ENCODE results near the gene KRCC1. TPM values are rescaled to one million over a fixed set of nuclear protein-coding genes. Genes with fewer than 3 reads are reported as not detected.

Gene KRCC1
- total and polyA plus RNA-seq, 10 donors, result 20.4 to 42.3 (median 27.8) TPM

DNA sequence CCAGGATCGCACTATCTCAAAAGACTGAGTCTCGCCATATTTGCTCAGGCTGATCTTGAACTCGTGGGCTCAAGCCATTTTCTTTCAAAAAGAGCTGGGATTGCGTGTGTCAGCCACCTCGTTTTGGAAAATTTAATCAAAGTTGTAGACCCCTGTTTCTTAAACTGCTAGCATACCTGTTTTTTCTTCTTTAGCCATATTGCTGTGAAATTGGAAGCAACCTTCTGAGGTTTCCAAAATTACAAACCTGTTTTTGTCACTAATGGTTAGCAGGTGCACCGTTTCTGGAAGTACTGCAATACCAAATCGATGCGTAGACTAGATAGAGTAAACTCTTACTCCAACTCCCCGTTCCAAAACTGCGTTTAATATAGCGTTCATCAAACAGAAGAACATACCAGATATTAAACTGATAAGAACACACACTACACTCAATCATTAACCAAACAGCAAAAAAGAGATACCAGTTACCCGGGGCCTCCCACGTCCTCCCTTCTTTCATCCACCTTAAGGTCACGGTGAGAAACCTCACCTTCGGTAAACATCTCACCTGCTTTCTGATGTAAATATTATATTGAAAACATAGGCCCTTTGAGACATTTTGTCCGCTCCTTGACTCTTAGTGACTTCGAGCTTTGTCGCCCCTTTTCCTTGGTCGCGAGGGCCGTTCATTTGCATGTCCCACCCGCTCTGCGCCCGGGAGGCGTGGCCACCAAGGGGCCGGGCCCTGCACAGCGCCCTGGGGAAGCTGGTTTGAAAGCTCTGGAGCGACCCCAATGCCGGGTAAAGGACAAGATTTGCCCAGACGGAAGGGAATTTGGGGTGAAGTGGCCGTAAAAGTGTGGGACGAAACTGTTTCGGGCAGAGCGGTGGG is 39.3 kb downstream of the KRCC1 start, which contains the start of gene RNU2-63P:
RNU2-63P (minus strand) TSS at position 462 of the 874 bp plus-strand sequence.
- DNase-seq, result peak; percentile 93
- Histone ChIP-seq H3K27me3 (replicated peaks in 1 of 7) (no peaks in the 10 kb centered on the region), H3K4me1 (peaks cover 0 to 19% (median 7%) of the 10 kb centered on the region in 6 donors), H3K36me3 (no peaks in the 10 kb centered on the region), H3K4me3 (peak within 1 kb of the TSS; percentile 55 to 81 (median 58)), H3K27ac (peak within 1 kb of the TSS; percentile 53 to 92 (median 82)), H3K9me3 (peaks cover 0 to 7% (median 0%) of the 10 kb centered on the region in 8 donors)
- 8 to 14% (median 9%) methylated on average over 33 to 34 of the region's 34 CpGs for WGBS, 5 donors
- peak in 1 of 3 donors; percentile 48 for TF ChIP-seq POLR2A (IDR thresholded peaks at IDR 0.05)
- peak; percentile 70 to 97 (median 82) for TF ChIP-seq POLR2AphosphoS5 (IDR thresholded peaks at IDR 0.05)
- peak in 2 of 11 experiments; percentile 13 to 33 for TF ChIP-seq CTCF (IDR thresholded peaks at IDR 0.05 in 8 of 11, conservative IDR thresholded peaks at IDR 0.05 in 3 of 11)
- intact Hi-C loops (cut with DNase I; ENCODE audit: low total_unique reads), result no loop called here

GRCh38 chr2:88011011-88011410 is 44.6 kb downstream of the KRCC1 start:
- no peaks in the 10 kb centered on the region for H3K36me3 ChIP-seq
- intact Hi-C loops (cut with DNase I; ENCODE audit: low total_unique reads), result no loop called here
- TF ChIP-seq POLR2AphosphoS5 (IDR thresholded peaks at IDR 0.05), result no peak
- TF ChIP-seq POLR2A (IDR thresholded peaks at IDR 0.05), result no peak
- no peak for TF ChIP-seq CTCF (IDR thresholded peaks at IDR 0.05 in 8 of 11, conservative IDR thresholded peaks at IDR 0.05 in 3 of 11)
- no peak overlapping the region for H3K27ac ChIP-seq
- DNase-seq, result no peak
- WGBS, 5 donors, result 80 to 100% (median 95%) methylated on average over 1 of the region's 1 CpG
- no peak overlapping the region for H3K4me3 ChIP-seq
- peaks cover 0 to 8% (median 0%) of the 10 kb centered on the region in 6 donors for H3K4me1 ChIP-seq
- H3K27me3 ChIP-seq (replicated peaks in 1 of 7), result no peaks in the 10 kb centered on the region
- no peaks in the 10 kb centered on the region for H3K9me3 ChIP-seq

DNA sequence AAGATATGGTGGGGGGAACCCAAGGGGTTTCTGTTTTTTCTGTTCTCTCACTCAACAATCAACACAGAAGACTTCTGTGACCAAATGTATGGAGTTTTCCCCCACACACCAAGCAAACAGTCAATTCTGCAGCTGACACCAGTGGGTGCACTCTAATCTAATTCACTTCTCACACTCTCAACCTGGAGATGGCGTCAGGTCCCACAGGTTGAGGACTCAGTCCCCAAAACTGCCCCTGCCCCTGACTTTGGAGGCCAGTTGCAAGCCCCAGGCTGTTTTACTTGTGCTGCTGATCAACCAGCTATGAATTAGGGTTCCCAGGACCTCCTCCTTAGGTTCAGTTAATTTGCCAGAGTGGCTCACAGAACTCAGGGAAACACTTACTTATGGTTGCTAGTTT is 45.4 kb downstream of the KRCC1 start:
- H3K4me1 ChIP-seq, result no peaks in the 10 kb centered on the region
- no peak overlapping the region for H3K27ac ChIP-seq
- no peaks in the 10 kb centered on the region for H3K36me3 ChIP-seq
- H3K4me3 ChIP-seq, result no peak overlapping the region
- no peak for DNase-seq
- intact Hi-C loops (cut with DNase I; ENCODE audit: low total_unique reads), result no loop called here
- no peak for TF ChIP-seq CTCF (IDR thresholded peaks at IDR 0.05 in 8 of 11, conservative IDR thresholded peaks at IDR 0.05 in 3 of 11)
- TF ChIP-seq POLR2A (IDR thresholded peaks at IDR 0.05), result no peak
- TF ChIP-seq POLR2AphosphoS5 (IDR thresholded peaks at IDR 0.05), result no peak
- H3K9me3 ChIP-seq, result no peaks in the 10 kb centered on the region
- WGBS, 5 donors, result 83 to 95% (median 91%) methylated on average over 1 of the region's 1 CpG
- H3K27me3 ChIP-seq (replicated peaks in 1 of 7), result no peaks in the 10 kb centered on the region

GRCh38 chr2:88006912-88007439 is 48.6 kb downstream of the KRCC1 start:
- no peak overlapping the region for H3K27ac ChIP-seq
- H3K4me1 ChIP-seq, result peaks cover 0 to 14% (median 3%) of the 10 kb centered on the region in 6 donors
- no peak overlapping the region for H3K4me3 ChIP-seq
- intact Hi-C loops (cut with DNase I; ENCODE audit: low total_unique reads), result no loop called here
- H3K9me3 ChIP-seq, result no peaks in the 10 kb centered on the region
- WGBS, 5 donors, result 88 to 94% (median 91%) methylated on average over 16 of the region's 16 CpGs
- H3K36me3 ChIP-seq, result no peaks in the 10 kb centered on the region
- no peak for DNase-seq
- peaks cover 0 to 8% (median 0%) of the 10 kb centered on the region in 7 donors for H3K27me3 ChIP-seq (replicated peaks in 1 of 7)
- TF ChIP-seq POLR2A (IDR thresholded peaks at IDR 0.05) (no peak), POLR2AphosphoS5 (IDR thresholded peaks at IDR 0.05) (no peak), CTCF (IDR thresholded peaks at IDR 0.05 in 8 of 11, conservative IDR thresholded peaks at IDR 0.05 in 3 of 11) (no peak)
